NT2/D1 (cell line): Measurements from ENCODE around the gene ZNF511.

Experiments
- YY1 ChIP-seq: IDR thresholded peaks from 2 replicates; pipeline ENCODE4 v1.6.1; 2011; ENCODE audit not compliant: insufficient read length, insufficient read depth
- ZNF274 ChIP-seq: IDR thresholded peaks from 2 replicates; pipeline ENCODE4 v1.6.1; 2011; ENCODE audit warnings: mild to moderate bottlenecking, low read depth, low read length

- no peak for TF ChIP-seq YY1
- no peak for TF ChIP-seq ZNF274
Measured at GRCh38 chr10:133358162-133358924, 49.6 kb downstream of the ZNF511 start.
